HUES64 (cell line): ENCODE data around the gene SCMH1.
"Not testable (repeated sequence)": the region's sequence is repeated elsewhere in the genome, so short reads cannot be mapped to it uniquely, and the experiment has no call there.

Source experiments
- H3K27ac ChIP-seq: 2 replicates; pipeline ENCODE4 v1.7.0; 2013; ENCODE audit warnings: low read depth, low read length, inconsistent platforms
- H3K27me3 ChIP-seq: 2 replicates; pipeline ENCODE4 v1.6.1; 2013; ENCODE audit warnings: mild to moderate bottlenecking, low read length; ENCODE audit not compliant: insufficient read depth
- H3K36me3 ChIP-seq: 2 replicates; pipeline ENCODE4 v1.6.1; 2013; ENCODE audit warnings: mild to moderate bottlenecking, low read length; ENCODE audit not compliant: insufficient read depth
- H3K4me1 ChIP-seq: 2 replicates; pipeline ENCODE4 v1.6.1; 2013; ENCODE audit warnings: mild to moderate bottlenecking, low read length, moderate library complexity; ENCODE audit not compliant: insufficient read depth
- H3K4me3 ChIP-seq: 2 replicates; pipeline ENCODE4 v1.5.1; 2013; ENCODE audit warnings: mild to moderate bottlenecking, low read length, moderate library complexity
- H3K9ac ChIP-seq: 2 replicates; pipeline ENCODE4 v1.6.1; 2013; ENCODE audit warnings: mild to moderate bottlenecking, low read depth, low read length
- H3K9me3 ChIP-seq: 2 replicates; pipeline ENCODE4 v1.6.1; 2013; ENCODE audit warnings: low read depth, low read length; ENCODE audit not compliant: insufficient read depth
- WGBS: fragments of 150-250, 120-280 bp; methylation state at CpG from one replicate; pipeline ENCODE4 v1.1.7; 2013; ENCODE audit warnings: missing lambda C conversion rate; 5-methylcytosine and 5-hydroxymethylcytosine counted together

SCMH1 gene

DNA sequence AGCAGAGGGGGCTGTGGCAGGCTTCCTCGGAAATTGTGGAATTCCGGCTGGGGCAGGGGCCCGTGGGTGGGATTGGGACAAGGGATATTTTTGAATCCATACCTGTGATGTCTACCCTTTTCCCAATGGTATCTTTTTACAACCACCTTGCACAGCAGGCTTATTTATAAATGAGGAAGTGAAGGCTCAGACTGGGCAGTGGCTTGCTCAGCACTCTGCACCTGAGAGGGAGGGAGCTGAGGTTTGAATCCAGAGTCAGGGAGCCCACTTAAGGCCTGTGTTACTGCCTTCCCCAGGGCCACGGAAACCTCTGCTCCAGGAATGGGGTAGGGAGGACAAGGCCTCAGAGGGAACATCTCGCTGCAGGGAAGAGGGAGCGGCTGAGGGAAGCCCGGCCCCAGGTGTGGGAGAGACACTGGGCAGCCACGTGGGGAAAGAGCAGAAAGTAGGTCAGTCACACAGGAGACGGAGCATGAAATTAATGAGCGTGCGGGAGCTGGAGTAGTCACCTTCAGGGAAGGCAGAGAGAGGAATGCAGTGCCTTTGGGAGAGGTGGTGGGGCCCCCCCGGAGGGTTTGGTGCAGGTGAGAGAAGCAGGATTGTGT, 35.4 kb upstream of the SCMH1 start:
- Histone ChIP-seq H3K27me3 (no peaks in the 10 kb centered on the region), H3K9me3 (no peaks in the 10 kb centered on the region)
- WGBS, result 80% methylated on average over 11 of the region's 12 CpGs

DNA sequence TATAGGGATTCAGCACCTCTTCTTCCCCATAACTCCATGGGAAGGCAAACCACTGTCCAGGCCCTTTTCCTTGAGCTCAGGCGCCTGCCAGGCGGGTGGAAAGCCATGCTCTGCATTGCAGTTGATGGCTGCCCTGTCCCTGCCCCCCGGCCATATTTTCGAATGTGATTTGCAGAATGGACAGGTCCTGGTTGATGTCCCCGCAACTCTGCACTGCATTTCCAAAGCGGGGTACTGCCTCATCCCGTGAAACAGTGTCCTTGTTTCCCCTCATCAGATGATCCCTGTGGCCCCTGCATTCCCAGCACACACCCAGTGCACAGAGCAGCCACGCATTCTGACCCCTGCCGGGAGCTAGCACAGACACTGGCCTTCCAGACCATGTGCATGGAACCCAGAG, 33.7 kb upstream of the SCMH1 start:
- no peaks in the 10 kb centered on the region for H3K4me1 ChIP-seq
- WGBS, result 89% methylated on average over 9 of the region's 9 CpGs
- no peaks in the 10 kb centered on the region for H3K27me3 ChIP-seq
- H3K27ac ChIP-seq, result no peak overlapping the region
- H3K9me3 ChIP-seq, result no peaks in the 10 kb centered on the region
- no peak overlapping the region for H3K4me3 ChIP-seq
- H3K36me3 ChIP-seq, result no peaks in the 10 kb centered on the region
- no peak overlapping the region for H3K9ac ChIP-seq

More for the DNA sequence above, 35.4 kb upstream of the SCMH1 start:
- no peak overlapping the region for H3K9ac ChIP-seq
- H3K4me1 ChIP-seq, result no peaks in the 10 kb centered on the region
- H3K36me3 ChIP-seq, result no peaks in the 10 kb centered on the region
- no peak overlapping the region for H3K27ac ChIP-seq
- no peak overlapping the region for H3K4me3 ChIP-seq

DNA sequence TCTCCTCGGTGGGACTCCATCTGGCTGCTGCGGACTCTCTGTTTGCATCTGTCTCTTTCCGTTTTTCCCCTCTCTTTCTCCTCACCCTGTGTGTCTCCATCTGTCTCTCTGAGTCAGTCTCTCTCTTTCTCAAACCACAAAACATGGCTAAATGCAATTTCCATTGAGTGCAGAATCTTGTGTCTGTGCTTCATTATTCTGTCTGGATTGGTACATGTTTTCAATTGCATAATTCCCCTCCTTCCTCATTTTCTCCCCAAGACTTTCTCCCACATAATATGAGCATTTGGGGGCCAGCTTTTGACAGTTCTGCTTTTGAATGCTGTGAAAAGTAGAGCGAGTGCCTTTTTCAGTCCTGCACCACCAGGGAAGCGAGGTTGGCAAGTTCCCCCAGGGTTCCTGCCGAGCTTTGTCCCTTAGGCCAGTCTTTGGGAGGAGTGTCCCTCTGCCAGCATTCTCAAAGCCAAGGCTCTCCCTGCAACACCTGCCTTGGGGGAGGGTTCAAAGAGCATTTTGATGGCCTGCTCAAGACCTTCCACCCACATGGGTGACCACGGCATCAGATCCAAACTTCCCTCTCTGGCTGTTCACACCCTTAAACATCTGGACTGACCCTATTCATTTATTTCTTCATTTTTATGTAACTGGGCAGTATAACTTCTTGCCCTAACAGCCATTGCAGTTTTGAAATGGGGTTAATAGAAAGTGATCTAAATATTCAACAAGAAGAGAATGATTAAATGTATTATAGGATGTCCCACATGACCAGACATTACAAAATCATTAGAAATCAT, 32.8 kb upstream of the SCMH1 start:
- Histone ChIP-seq H3K9ac (no peak overlapping the region), H3K27me3 (no peaks in the 10 kb centered on the region)
- WGBS, result 73% methylated on average over 7 of the region's 7 CpGs

DNA sequence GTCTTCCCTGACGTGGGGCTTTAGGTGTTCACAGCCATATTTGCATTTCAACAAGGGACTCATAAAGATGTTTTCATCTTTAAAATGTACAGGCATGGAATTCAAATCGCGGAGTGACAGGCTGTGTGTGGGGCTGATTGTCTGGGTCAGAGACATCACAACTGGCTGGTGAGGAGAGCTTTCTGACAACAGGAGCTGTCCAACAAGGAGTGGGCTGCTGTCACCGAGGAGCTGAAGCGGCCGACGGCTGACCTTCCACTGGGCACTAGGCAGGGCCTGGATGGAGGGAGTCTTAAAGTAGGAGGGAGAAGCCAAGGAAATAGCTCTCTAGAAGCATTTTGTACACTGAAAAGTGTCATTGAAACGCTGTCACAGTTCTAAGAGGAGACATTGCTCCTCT, 30.5 kb upstream of the SCMH1 start:
- Histone ChIP-seq H3K27ac (no peak overlapping the region), H3K4me1 (no peaks in the 10 kb centered on the region), H3K36me3 (no peaks in the 10 kb centered on the region), H3K9me3 (no peaks in the 10 kb centered on the region), H3K27me3 (no peaks in the 10 kb centered on the region), H3K9ac (no peak overlapping the region), H3K4me3 (no peak overlapping the region)
- 72% methylated on average over 8 of the region's 8 CpGs for WGBS

More for the DNA sequence above, 32.8 kb upstream of the SCMH1 start:
- Histone ChIP-seq H3K4me1 (no peaks in the 10 kb centered on the region), H3K4me3 (no peak overlapping the region), H3K27ac (no peak overlapping the region), H3K36me3 (no peaks in the 10 kb centered on the region), H3K9me3 (no peaks in the 10 kb centered on the region)

DNA sequence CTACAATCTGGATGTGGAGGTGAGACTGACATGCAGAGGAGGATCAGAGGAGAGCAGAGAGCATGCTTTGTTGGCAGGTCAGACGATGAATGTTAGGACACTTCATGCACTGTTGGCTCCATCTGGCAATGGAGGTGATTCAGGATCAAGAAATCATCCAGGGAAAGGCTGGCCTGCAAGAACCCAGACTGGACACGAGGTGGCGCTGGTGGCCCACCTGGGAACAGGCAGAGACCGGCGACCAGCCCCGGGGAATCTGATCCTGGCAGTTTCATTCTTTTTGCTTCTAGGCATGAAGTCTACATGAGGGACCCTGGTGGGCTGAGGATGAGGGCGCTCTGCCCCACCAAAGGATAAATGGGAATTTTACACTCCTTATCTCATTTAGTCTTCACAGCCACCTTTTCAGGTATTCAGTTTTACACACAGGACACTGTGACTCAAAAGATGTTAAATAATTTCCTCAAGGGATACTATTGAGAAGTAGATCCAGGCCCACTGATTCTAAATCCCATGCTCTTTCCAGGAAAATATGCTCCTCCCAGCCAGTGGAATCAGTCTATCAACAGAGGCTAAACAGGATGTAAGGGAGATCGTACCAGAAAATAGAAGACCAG, 26.2 kb upstream of the SCMH1 start:
- H3K9ac ChIP-seq, result no peak overlapping the region
- H3K4me1 ChIP-seq, result no peaks in the 10 kb centered on the region
- 15% methylated on average over 8 of the region's 8 CpGs for WGBS
- no peak overlapping the region for H3K27ac ChIP-seq
- no peaks in the 10 kb centered on the region for H3K27me3 ChIP-seq
- H3K4me3 ChIP-seq, result no peak overlapping the region
- no peaks in the 10 kb centered on the region for H3K9me3 ChIP-seq
- no peaks in the 10 kb centered on the region for H3K36me3 ChIP-seq

DNA sequence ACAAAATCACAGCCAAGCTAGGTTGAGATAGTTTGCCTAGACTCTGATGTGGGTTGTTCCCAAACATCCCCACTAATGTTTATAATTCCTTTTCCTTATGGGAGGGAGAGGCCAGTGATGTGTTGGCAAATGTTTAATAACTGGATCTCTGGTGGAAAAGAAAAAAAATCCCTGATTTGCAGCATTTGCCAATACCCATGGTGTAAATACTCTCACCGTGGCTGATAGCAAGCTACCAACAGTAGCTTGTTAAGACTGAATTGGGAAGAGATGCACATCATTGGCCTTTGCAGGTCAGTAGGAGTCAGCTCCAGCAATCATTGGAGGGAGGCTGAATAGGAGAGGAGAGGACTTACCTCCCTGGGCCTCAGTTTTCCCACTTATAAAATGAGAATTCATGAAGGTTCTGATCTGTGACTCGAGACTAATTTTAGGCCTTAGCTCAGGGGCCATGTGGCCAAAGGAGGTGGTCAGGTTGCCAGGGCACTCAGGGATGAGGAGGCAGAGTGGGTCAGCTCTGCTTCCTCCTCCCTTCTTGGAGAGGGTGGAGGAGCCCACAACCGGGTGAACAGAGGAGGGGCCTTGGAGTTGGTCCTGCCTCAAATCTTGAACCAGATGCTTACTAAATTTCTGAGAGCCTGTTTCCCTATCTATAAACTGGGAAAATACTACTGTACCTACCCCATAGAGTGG, 20.0 kb upstream of the SCMH1 start:
- H3K4me3 ChIP-seq, result no peak overlapping the region
- no peaks in the 10 kb centered on the region for H3K4me1 ChIP-seq
- 100% methylated on average over 2 of the region's 3 CpGs for WGBS
- H3K9ac ChIP-seq, result no peak overlapping the region
- no peaks in the 10 kb centered on the region for H3K27me3 ChIP-seq
- no peaks in the 10 kb centered on the region for H3K9me3 ChIP-seq
- H3K27ac ChIP-seq, result no peak overlapping the region
- H3K36me3 ChIP-seq, result no peaks in the 10 kb centered on the region

DNA sequence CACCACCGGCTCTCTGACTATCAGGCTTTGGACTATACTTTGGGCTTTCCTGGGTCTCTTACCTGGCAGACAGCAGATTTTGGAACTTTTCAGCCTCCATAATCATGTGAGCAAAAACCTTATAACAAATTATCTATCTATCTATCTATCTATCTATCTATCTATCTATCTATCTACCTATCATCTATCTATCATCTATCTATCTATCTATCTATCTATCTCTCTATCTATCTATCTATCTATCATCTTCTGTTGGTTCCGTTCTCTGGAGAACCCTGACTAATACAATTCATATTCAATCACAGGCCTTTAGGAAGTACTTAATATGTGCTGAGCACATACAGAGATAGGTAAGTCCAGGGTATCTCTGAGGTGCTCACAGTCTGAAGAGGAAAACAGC, 18.7 kb upstream of the SCMH1 start:
- Histone ChIP-seq H3K9me3 (no peaks in the 10 kb centered on the region), H3K27ac (no peak overlapping the region), H3K9ac (no peak overlapping the region), H3K4me3 (no peak overlapping the region), H3K27me3 (no peaks in the 10 kb centered on the region), H3K4me1 (no peaks in the 10 kb centered on the region), H3K36me3 (no peaks in the 10 kb centered on the region)
- WGBS, result 97% methylated on average over 2 of the region's 2 CpGs

DNA sequence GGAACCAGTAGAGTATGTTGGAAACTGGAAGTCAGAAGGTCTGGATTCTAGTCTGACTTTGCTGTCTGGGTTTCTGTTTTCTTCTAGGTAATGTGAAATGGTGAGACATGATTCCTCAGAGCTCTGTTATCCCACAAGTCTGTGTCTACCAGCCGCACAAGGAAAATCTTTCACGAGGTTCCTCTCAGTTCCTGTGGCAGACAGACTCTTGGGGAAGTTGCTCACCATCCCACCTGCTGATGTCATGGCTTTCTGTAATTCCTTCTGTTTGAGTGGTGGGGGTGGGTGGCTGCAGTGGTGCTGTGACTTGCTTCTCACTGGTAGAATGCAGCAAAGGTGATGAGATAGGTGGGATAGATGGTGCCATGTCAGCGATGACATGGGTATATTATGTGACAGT, 17.1 kb upstream of the SCMH1 start:
- 93% methylated on average over 3 of the region's 3 CpGs for WGBS
- Histone ChIP-seq H3K4me3 (no peak overlapping the region), H3K27me3 (no peaks in the 10 kb centered on the region)

DNA sequence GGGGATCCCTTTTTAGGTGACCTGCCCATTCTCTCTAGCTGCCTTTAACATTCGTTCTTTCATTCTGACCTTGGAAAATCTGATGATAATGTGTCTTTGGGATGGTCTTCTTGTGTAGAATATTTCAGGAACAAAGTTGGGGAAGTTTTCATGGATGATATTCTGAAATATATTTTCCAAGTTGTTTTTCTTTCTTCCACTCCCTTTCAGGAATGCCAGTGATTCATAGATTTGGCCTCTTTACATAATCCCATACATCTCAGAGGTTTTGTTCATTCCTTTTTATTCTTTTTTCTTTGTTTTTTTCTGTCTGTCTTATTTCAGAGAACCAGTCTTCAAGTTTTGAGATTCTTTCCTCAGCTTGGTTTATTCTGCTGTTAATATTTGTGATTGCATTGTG, 13.9 kb upstream of the SCMH1 start:
- Histone ChIP-seq H3K4me3 (no peak overlapping the region), H3K27me3 (no peaks in the 10 kb centered on the region), H3K27ac (no peak overlapping the region), H3K4me1 (no peaks in the 10 kb centered on the region), H3K9me3 (peaks cover 5% of the 10 kb centered on the region; the same call in 1 of the 2 replicates), H3K9ac (no peak overlapping the region), H3K36me3 (no peaks in the 10 kb centered on the region)
- 77% methylated on average over 1 of the region's 1 CpG for WGBS

More for the DNA sequence above, 17.1 kb upstream of the SCMH1 start:
- Histone ChIP-seq H3K9ac (no peak overlapping the region), H3K9me3 (no peaks in the 10 kb centered on the region), H3K4me1 (no peaks in the 10 kb centered on the region), H3K27ac (no peak overlapping the region), H3K36me3 (no peaks in the 10 kb centered on the region)

DNA sequence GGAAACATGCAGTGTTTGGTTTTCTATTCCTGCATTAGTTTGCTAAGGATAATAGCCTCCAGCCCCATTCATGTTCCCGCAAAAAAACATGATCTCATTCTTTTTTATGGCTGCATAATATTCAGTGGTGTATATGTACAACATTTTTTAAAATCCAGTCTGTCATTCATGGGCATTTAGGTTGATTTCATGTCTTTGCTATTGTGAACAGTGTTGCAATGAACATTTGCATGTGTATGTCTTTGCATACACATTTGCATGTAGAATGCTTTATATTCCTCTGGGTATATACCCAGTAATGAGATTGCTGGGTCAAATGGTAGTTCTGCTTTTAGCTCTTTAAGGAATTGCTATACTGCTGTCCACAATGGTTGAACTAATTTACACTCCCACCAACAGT, 9.0 kb upstream of the SCMH1 start:
- not testable (repeated sequence) for H3K27me3 ChIP-seq, H3K27ac ChIP-seq, H3K9ac ChIP-seq, H3K4me3 ChIP-seq, H3K9me3 ChIP-seq, H3K36me3 ChIP-seq, H3K4me1 ChIP-seq
- WGBS, result 100% methylated on average over 1 of the region's 1 CpG

DNA sequence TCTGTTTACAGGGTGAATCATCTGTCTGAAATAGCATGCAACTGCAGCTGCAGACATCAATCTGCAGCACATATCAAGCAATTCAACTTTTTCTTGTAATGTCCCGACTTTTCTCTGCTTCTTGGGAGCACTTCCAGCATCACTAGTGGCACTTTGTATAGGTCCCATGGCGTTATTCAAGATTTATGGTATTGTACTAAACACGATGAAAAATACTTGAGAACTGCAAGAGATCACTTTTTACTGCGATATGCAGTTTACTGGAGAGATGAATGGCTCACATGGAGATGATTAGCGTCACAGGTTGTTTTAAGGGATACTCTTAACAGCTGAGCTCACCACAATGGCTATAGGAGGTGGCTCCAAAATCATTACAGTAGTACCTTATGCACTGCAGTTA, 7.2 kb upstream of the SCMH1 start:
- Histone ChIP-seq H3K36me3 (no peaks in the 10 kb centered on the region), H3K27me3 (peaks cover 5% of the 10 kb centered on the region; the same call in 1 of the 2 replicates), H3K9ac (no peak overlapping the region), H3K27ac (no peak overlapping the region), H3K4me3 (no peak overlapping the region), H3K4me1 (no peaks in the 10 kb centered on the region), H3K9me3 (peaks cover 5% of the 10 kb centered on the region; the same call in 1 of the 2 replicates)
- 95% methylated on average over 5 of the region's 5 CpGs for WGBS
